ENCODE measurements around the gene AGAP3.

Gene AGAP3

GRCh38 chr7:151129117-151129959 is 43.1 kb downstream of the AGAP3 start:
- in situ Hi-C loops (cut with HindIII; ENCODE audit: low sequenced_read_pairs), result no loop called here
- TF ChIP-seq CTCF (IDR thresholded peaks at IDR 0.05; ENCODE audit: low read depth, low read length), result no peak
- no peak overlapping the region for H3K4me3 ChIP-seq (ENCODE audit: low read depth, low read length)
- DNase-seq (ENCODE audit: low read depth, low spot score), result no peak

- TF ChIP-seq CTCF (IDR thresholded peaks at IDR 0.05; ENCODE audit: low read depth, low read length), result no peak
- no peak for DNase-seq (ENCODE audit: low read depth, low spot score)
- H3K4me3 ChIP-seq (ENCODE audit: low read depth, low read length), result no peak overlapping the region
- in situ Hi-C loops (cut with HindIII; ENCODE audit: low sequenced_read_pairs), result no loop called here
Measured at GRCh38 chr7:151129960-151130591, 43.8 kb downstream of the AGAP3 start.

- in situ Hi-C loops (cut with HindIII; ENCODE audit: low sequenced_read_pairs), result no loop called here
Measured at GRCh38 chr7:151130741-151131157, 44.5 kb downstream of the AGAP3 start.

GRCh38 chr7:151131224-151131591 is 44.9 kb downstream of the AGAP3 start:
- in situ Hi-C loops (cut with HindIII; ENCODE audit: low sequenced_read_pairs), result no loop called here
- H3K4me3 ChIP-seq (ENCODE audit: low read depth, low read length), result no peak overlapping the region
- TF ChIP-seq CTCF (IDR thresholded peaks at IDR 0.05; ENCODE audit: low read depth, low read length), result no peak
- no peak for DNase-seq (ENCODE audit: low read depth, low spot score)

More at GRCh38 chr7:151130741-151131157, 44.5 kb downstream of the AGAP3 start:
- H3K4me3 ChIP-seq (ENCODE audit: low read depth, low read length), result no peak overlapping the region
- no peak for TF ChIP-seq CTCF (IDR thresholded peaks at IDR 0.05; ENCODE audit: low read depth, low read length)
- no peak for DNase-seq (ENCODE audit: low read depth, low spot score)

- no peak for DNase-seq (ENCODE audit: low read depth, low spot score)
- in situ Hi-C loops (cut with HindIII; ENCODE audit: low sequenced_read_pairs), result no loop called here
- no peak for TF ChIP-seq CTCF (IDR thresholded peaks at IDR 0.05; ENCODE audit: low read depth, low read length)
- no peak overlapping the region for H3K4me3 ChIP-seq (ENCODE audit: low read depth, low read length)
Measured at GRCh38 chr7:151131592-151132293, 45.5 kb downstream of the AGAP3 start.

- DNase-seq (ENCODE audit: low read depth, low spot score), result no peak
- no peak overlapping the region for H3K4me3 ChIP-seq (ENCODE audit: low read depth, low read length)
- in situ Hi-C loops (cut with HindIII; ENCODE audit: low sequenced_read_pairs), result no loop called here
- no peak for TF ChIP-seq CTCF (IDR thresholded peaks at IDR 0.05; ENCODE audit: low read depth, low read length)
Measured at GRCh38 chr7:151132461-151133205, 46.4 kb downstream of the AGAP3 start.
